HepG2 (cell line): ENCODE data around the gene CABLES2. TPM values are rescaled to one million over a fixed set of nuclear protein-coding genes. Genes with fewer than 3 reads are reported as not detected.
A peak's percentile ranks its signal among the peaks of the same experiment; 100 is the strongest.

ENCODE experiments used
- ATAC-seq: fragments of 200-7000 bp; cut with Tn5 transposase; 3 replicates; pipeline ENCODE4 v1.9.1; 2020; ENCODE audit warnings: mild to moderate bottlenecking, moderate library complexity
- BruUV-seq: library from RNA; stranded (reverse); fragments of 400-500 nt; replicated peaks from 2 replicates; lab custom pipeline; 2021; lab: Mats Ljungman, UMichigan
- CTCF ChIA-PET: fragments of 300-600 bp; formaldehyde crosslinking; extraction: SDS; loops from one replicate; lab custom pipeline; 2021; ENCODE audit warnings: low total read pairs, inconsistent platforms, low intra/inter-chr PET ratio; lab: Yijun Ruan, JAX
- POLR2A ChIA-PET: fragments of 350-600 bp; sonication (Branson Sonifier 250); formaldehyde crosslinking; loops from one replicate; lab custom pipeline; 2020; ENCODE audit warnings: antibody characterized with exemption, inconsistent platforms; lab: Yijun Ruan, JAX
- DNase-seq: peaks from one replicate; pipeline ENCODE4 v3.0.0-alpha.2; 2015; ENCODE audit warnings: low spot score
- FAIRE-seq: peaks from 3 replicates; lab custom pipeline; 2011; peaks lifted over from hg19 to GRCh38; lab: Jason Lieb, UNC
- H2AFZ ChIP-seq: one replicate; pipeline ENCODE4 v1.6.1; 2011; ENCODE audit warnings: low read length, inconsistent platforms
- H3K27ac ChIP-seq: fragments of 300-600 bp; 3 replicates; pipeline ENCODE4 v1.8.0; 2011; ENCODE audit warnings: mixed run types, mild to moderate bottlenecking, mixed read lengths, low read length, inconsistent platforms; ENCODE audit not compliant: insufficient read depth; ENCODE audit errors: extremely low read length
- H3K27me3 ChIP-seq, 2 experiments: fragments of 200-600 bp in 1 of 2; 2 replicates in 1 of 2; 3 replicates in 1 of 2; pipeline versions ENCODE4 v1.6.0 to v1.8.0; 2011; ENCODE audit warnings: low read length in 2 of 2, mild to moderate bottlenecking in 2 of 2, moderate library complexity in 2 of 2, inconsistent platforms in 1 of 2; ENCODE audit not compliant: insufficient read depth in 2 of 2, control insufficient read depth in 1 of 2
- H3K36me3 ChIP-seq, 2 experiments: fragments of 200-600 bp in 1 of 2; replicated peaks in 1 of 2; 2 replicates in 1 of 2; 3 replicates in 1 of 2; pipeline versions ENCODE4 v1.5.1 to v1.8.0; 2011; ENCODE audit warnings: low read length in 2 of 2, inconsistent platforms in 1 of 2; ENCODE audit not compliant: insufficient read depth in 2 of 2, control insufficient read depth in 1 of 2
- H3K4me1 ChIP-seq: 2 replicates; pipeline ENCODE4 v1.5.1; 2012; ENCODE audit warnings: low read length, inconsistent platforms; ENCODE audit not compliant: insufficient read depth
- H3K4me2 ChIP-seq: 2 replicates; pipeline ENCODE4 v1.6.0; 2011; ENCODE audit warnings: low read depth, low read length, inconsistent platforms
- H3K4me3 ChIP-seq, 3 experiments: fragments of 200-600 bp in 1 of 3; sonication (generic), shearing (Covaris generic) in 1 of 3; replicated peaks in 1 of 3; 2 replicates each; pipeline ENCODE4 v1.5.1; 2011 to 2016; ENCODE audit warnings: low read length in 3 of 3, inconsistent platforms in 2 of 3, low read depth in 2 of 3, mild to moderate bottlenecking in 2 of 3, control low read depth in 1 of 3, mixed read lengths in 1 of 3; ENCODE audit not compliant: insufficient read depth in 1 of 3
- H3K79me2 ChIP-seq: one replicate; pipeline ENCODE4 v1.6.1; 2011; ENCODE audit warnings: low read length, inconsistent platforms; ENCODE audit not compliant: insufficient read depth
- H3K9ac ChIP-seq: 2 replicates; pipeline ENCODE4 v1.6.0; 2011; ENCODE audit warnings: mild to moderate bottlenecking, low read depth, low read length, inconsistent platforms; ENCODE audit not compliant: insufficient read depth
- H3K9me3 ChIP-seq: 2 replicates; pipeline ENCODE4 v1.5.1; 2012; ENCODE audit warnings: mild to moderate bottlenecking, low read length
- H4K20me1 ChIP-seq: 2 replicates; pipeline ENCODE4 v1.6.0; 2011; ENCODE audit warnings: inconsistent platforms, mild to moderate bottlenecking, low read length, moderate library complexity; ENCODE audit not compliant: insufficient read depth
- AGO2 ChIP-seq: fragments of 200-400 bp; formaldehyde crosslinking; optimal IDR thresholded peaks from 2 replicates; pipeline ENCODE3; 2017; ENCODE audit warnings: mild to moderate bottlenecking, low read depth, low read length, moderate library complexity
- BHLHE40 ChIP-seq: IDR thresholded peaks from 2 replicates; pipeline ENCODE4 v1.6.1; 2011; ENCODE audit warnings: low read length, improper control_type of control experiment
- CEBPB ChIP-seq: IDR thresholded peaks from 2 replicates; pipeline ENCODE4 v1.6.1; 2011; ENCODE audit warnings: low read depth, low read length, improper control_type of control experiment, borderline replicate concordance
- GTF3A ChIP-seq: sonication (generic); formaldehyde crosslinking; conservative IDR thresholded peaks from 2 replicates; pipeline ENCODE4 v1.4.0; 2020; ENCODE audit warnings: mild to moderate bottlenecking, missing genetic modification reagents
- HIVEP1 ChIP-seq: sonication (generic); formaldehyde crosslinking; IDR thresholded peaks from 2 replicates; pipeline ENCODE4 v1.4.0; 2020; ENCODE audit warnings: mild to moderate bottlenecking, missing genetic modification reagents
- IKZF1 ChIP-seq: fragments of 450-650 bp; IDR thresholded peaks from 2 replicates; pipeline ENCODE4 v1.7.1; 2016
- KDM2A ChIP-seq: sonication (generic); formaldehyde crosslinking; IDR thresholded peaks from 2 replicates; pipeline ENCODE4 v1.4.0; 2020; ENCODE audit warnings: low read depth, missing genetic modification reagents, borderline replicate concordance
- NFE2L2 ChIP-seq: fragments of 150-350 bp; IDR thresholded peaks from 2 replicates; pipeline ENCODE4 v1.6.1; 2014; ENCODE audit warnings: low read length
- RBFOX2 ChIP-seq: fragments of 200-400 bp; formaldehyde crosslinking; IDR thresholded peaks from 2 replicates; pipeline ENCODE4 v1.6.1; 2017; ENCODE audit warnings: low read depth, mild to moderate bottlenecking, low read length
- RBM22 ChIP-seq: fragments of 200-400 bp; formaldehyde crosslinking; optimal IDR thresholded peaks from 2 replicates; pipeline ENCODE3; 2017; ENCODE audit warnings: mild to moderate bottlenecking, low read length, moderate library complexity
- SAP130 ChIP-seq: IDR thresholded peaks from 2 replicates; pipeline ENCODE4 v1.6.1; 2016; ENCODE audit warnings: low read depth
- SIX4 ChIP-seq: sonication (generic); formaldehyde crosslinking; IDR thresholded peaks from 2 replicates; pipeline ENCODE4 v1.4.0; 2020; ENCODE audit warnings: missing genetic modification reagents
- SRY ChIP-seq: sonication (generic); formaldehyde crosslinking; IDR thresholded peaks from 2 replicates; pipeline ENCODE4 v1.8.0; 2022; ENCODE audit warnings: mild to moderate bottlenecking, missing genetic modification reagents
- TCF7L2 ChIP-seq: IDR thresholded peaks from 2 replicates; pipeline ENCODE4 v1.6.1; 2011; ENCODE audit warnings: mild to moderate bottlenecking, low read depth, low read length, moderate library complexity
- THYN1 ChIP-seq: sonication (generic); formaldehyde crosslinking; IDR thresholded peaks from 2 replicates; pipeline ENCODE4 v1.8.1; 2023; ENCODE audit warnings: low read depth, mild to moderate bottlenecking, moderate library complexity, missing genetic modification reagents, borderline replicate concordance
- ZNF138 ChIP-seq: sonication (generic); formaldehyde crosslinking; IDR thresholded peaks from 2 replicates; pipeline ENCODE4 v1.5.0; 2020; ENCODE audit warnings: mild to moderate bottlenecking, low read depth, missing genetic modification reagents
- ZNF441 ChIP-seq: sonication (generic); formaldehyde crosslinking; IDR thresholded peaks from 2 replicates; pipeline ENCODE4 v1.7.0; 2021; ENCODE audit warnings: missing genetic modification reagents, borderline replicate concordance
- ZNF891 ChIP-seq: sonication (generic); formaldehyde crosslinking; IDR thresholded peaks from 2 replicates; pipeline ENCODE4 v1.5.0; 2020; ENCODE audit warnings: mild to moderate bottlenecking, missing genetic modification reagents
- WGBS: methylation state at CpG from one replicate; pipeline ENCODE4 v1.1.6; 2017; ENCODE audit warnings: low lambda C conversion rate; 5-methylcytosine and 5-hydroxymethylcytosine counted together
- in situ Hi-C: cut with HindIII; loops from 2 replicates; pipeline ENCODE4 v1.10.0; 2017; ENCODE audit warnings: low pct_unique_long_range_greater_than_20kb; ENCODE audit not compliant: extremely low pct_ligation_motif_present
- intact Hi-C: fragments of 100-400 bp; cut with micrococcal nuclease; formaldehyde crosslinking; loops from one replicate; pipeline ENCODE4 v1.10.0; 2022; ENCODE audit not compliant: unreplicated experiment
- polyA plus RNA-seq, 8 experiments: library from polyadenylated mRNA; depleted of rRNA in 3 of 8; stranded (reverse) in 7 of 8; unstranded in 1 of 8; fragments of >200 nt; fragmentation: Illumina TruSeq in 4 of 8; extraction: Trizol in 4 of 8; gene quantifications; 2 replicates each; pipeline versions ENCODE4 v1.2.1 to v1.2.3, GENCODE V29; 2011 to 2016; ENCODE audit warnings: low read depth in 4 of 8, missing spikeins in 1 of 8, mixed read lengths in 1 of 8; ENCODE audit not compliant: insufficient read depth in 1 of 8
- total RNA-seq, 5 experiments: library from RNA; depleted of rRNA; stranded (reverse); fragments of >200 nt; fragmentation: Illumina TruSeq; extraction: Trizol; gene quantifications; 2 replicates each; pipeline ENCODE4 v1.2.3, GENCODE V29; 2016; ENCODE audit warnings: low read depth in 1 of 5
- TF ChIP-seq, protein P1 (sequence below): sonication (generic); formaldehyde crosslinking; conservative IDR thresholded peaks from 2 replicates; pipeline ENCODE4 v1.8.1; 2023; ENCODE audit warnings: missing genetic modification reagents
- TF ChIP-seq, protein P2 (sequence below): sonication (generic); formaldehyde crosslinking; IDR thresholded peaks from 2 replicates; pipeline ENCODE4 v1.5.0; 2020; ENCODE audit warnings: mild to moderate bottlenecking, missing genetic modification reagents

Gene CABLES2
- total and polyA plus RNA-seq, 2 of the 13 experiments (the other 11 are each of a cell fraction or from before 2014, with no cell fraction given) = 5.2 to 9.7 TPM

DNA sequence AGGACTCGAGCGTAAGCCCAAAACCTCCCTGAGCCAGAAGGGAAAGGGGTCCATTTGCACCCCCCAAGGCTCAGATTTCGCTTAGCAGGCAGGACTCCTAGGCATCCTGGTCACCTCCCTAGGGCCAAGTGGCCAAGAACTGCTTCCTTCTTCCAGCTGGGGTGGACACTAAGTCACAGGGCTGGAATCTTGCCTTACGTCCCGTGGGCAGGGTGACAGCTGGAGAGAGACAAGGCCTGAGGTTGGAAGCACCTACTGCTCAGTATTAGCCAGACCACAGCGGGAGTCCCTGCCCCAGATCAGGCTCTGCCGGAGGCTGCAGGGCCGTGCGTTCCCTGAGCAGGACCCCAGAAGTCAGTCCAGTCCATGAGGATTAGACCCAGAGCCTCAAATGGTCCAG, 59.6 kb downstream of the CABLES2 start (continued):
- TF ChIP-seq, protein P1, sequence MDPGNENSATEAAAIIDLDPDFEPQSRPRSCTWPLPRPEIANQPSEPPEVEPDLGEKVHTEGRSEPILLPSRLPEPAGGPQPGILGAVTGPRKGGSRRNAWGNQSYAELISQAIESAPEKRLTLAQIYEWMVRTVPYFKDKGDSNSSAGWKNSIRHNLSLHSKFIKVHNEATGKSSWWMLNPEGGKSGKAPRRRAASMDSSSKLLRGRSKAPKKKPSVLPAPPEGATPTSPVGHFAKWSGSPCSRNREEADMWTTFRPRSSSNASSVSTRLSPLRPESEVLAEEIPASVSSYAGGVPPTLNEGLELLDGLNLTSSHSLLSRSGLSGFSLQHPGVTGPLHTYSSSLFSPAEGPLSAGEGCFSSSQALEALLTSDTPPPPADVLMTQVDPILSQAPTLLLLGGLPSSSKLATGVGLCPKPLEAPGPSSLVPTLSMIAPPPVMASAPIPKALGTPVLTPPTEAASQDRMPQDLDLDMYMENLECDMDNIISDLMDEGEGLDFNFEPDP = no peak
- TF ChIP-seq THYN1 = no peak
- no peak for TF ChIP-seq NFE2L2
- TF ChIP-seq IKZF1 = no peak

DNA sequence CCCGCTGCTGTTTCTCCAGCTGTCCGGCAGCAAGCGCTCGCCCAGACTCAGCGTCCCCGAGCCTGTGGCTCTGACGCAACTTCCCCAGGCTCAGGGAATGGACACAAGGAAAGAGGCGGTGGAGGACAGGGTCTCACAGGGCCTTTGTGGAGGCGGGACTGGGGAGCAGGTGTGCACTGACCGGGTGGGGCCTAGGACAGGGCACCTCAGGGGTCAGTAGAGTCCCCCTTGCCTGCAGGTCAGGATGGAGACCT, 60.0 kb downstream of the CABLES2 start:
- peaks cover 3% of the 10 kb centered on the region; the same call in 1 of the 2 replicates for H4K20me1 ChIP-seq
- H2AFZ ChIP-seq = no peak overlapping the region
- no peaks in the 10 kb centered on the region for H3K79me2 ChIP-seq
- H3K9me3 ChIP-seq = no peaks in the 10 kb centered on the region
- no peak overlapping the region for H3K4me2 ChIP-seq
- in situ Hi-C loops (no loop called here), intact Hi-C loops (no loop called here)
- FAIRE-seq (no peak), ATAC-seq (no peak), DNase-seq (no peak)
- no peak overlapping the region for H3K4me3 ChIP-seq
- CTCF ChIA-PET = no interaction called here
- H3K27ac ChIP-seq = no peak overlapping the region
- H3K27me3 ChIP-seq = no peaks in the 10 kb centered on the region
- H3K9ac ChIP-seq = no peak overlapping the region
- TF ChIP-seq ZNF138 (no peak), HIVEP1 (0 out of 2 replicates have a peak, but pooled peaks have one; percentile 23), TCF7L2 (no peak), ZNF891 (no peak), AGO2 (peak; percentile 2), CEBPB (peak; percentile 44; the same call in 1 of the 2 replicates), ZNF441 (no peak), SIX4 (no peak), RBFOX2 (peak; percentile 12; the same call in 1 of the 2 replicates), BHLHE40 (no peak), SRY (CRISPR knock-in tag) (no peak), SAP130 (no peak), GTF3A (CRISPR knock-in tag) (no peak), RBM22 (peak; percentile 77), KDM2A (no peak)
- TF ChIP-seq, protein P2, sequence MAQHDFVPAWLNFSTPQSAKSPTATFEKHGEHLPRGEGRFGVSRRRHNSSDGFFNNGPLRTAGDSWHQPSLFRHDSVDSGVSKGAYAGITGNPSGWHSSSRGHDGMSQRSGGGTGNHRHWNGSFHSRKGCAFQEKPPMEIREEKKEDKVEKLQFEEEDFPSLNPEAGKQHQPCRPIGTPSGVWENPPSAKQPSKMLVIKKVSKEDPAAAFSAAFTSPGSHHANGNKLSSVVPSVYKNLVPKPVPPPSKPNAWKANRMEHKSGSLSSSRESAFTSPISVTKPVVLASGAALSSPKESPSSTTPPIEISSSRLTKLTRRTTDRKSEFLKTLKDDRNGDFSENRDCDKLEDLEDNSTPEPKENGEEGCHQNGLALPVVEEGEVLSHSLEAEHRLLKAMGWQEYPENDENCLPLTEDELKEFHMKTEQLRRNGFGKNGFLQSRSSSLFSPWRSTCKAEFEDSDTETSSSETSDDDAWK (CRISPR knock-in tag) = no peak
- no TSS peak for BruUV-seq
- POLR2A ChIA-PET = interaction anchor here (1.4 to 2.3 kb wide), 2 partner anchors 21 to 29 kb away, joined by 5 to 12 read pairs; partner anchors contain the start of gene LAMA5
- 94% methylated on average over 9 of the region's 10 CpGs for WGBS
- H3K4me1 ChIP-seq = peaks cover 31% of the 10 kb centered on the region
- H3K36me3 ChIP-seq = peaks cover 31 to 52% of the 10 kb centered on the region in 2 experiments
